ENCODE data around the gene ENDOU. TPM values are rescaled to one million over a fixed set of nuclear protein-coding genes. Genes with fewer than 3 reads are reported as not detected.

The ENDOU gene
- total RNA-seq, 1 experiment from 2014 or later = not detected

DNA sequence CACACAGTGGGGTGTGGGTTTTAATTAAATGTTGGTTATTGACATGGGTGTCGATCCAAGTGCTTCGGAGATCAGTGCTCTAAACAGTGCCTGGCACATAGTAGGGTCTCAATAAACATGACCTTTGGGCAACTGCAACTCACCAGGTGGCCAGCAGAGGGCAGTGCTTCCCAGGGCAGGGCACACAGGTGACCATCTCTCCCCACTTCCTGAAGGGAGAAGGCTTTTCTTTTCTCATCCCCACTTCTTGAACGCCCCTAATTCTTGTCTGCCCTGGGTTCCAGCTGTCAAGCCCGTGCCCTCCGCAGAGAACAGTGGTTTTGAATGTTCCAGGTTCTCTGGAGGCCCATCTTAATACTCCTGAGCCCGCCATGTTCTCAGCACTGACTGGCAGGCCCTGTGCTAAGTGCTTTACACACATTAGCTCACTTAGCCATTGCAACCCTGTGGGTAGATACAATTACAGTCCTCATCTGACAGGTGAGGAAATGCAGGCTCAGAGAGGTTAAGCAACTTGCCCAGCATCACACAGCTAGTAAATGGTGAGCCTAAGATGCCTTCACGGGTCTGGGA is 17.0 kb upstream of the ENDOU start:
- no peaks in the 10 kb centered on the region for H3K36me3 ChIP-seq (ENCODE audit: control insufficient read depth, insufficient read depth, low read length)
- CTCF ChIA-PET = interaction anchor here (0.6 to 3.5 kb wide), 8 partner anchors 16 to 1081 kb away, joined by 3 to 24 read pairs (median 6); partner anchors contain the start of gene RAPGEF3
- ATAC-seq = peak; percentile 69

DNA sequence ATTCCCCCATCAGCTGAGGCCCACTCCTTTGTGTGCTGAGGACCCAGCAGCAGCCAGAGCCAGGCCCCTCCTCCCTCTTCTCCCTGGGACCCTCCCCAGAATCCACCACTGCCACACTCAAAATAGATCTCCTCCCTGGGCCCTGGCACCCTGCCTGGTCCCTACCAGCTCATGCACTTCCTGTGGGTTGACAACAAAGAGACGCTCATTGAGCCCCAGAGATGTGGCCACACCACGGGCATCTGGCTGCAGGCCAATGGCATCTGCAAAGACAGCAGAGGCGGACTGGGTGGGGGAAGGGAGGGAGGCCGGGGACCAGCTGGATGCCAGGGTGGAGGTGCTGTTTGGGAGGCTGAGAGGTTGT is 16.0 kb upstream of the ENDOU start:
- ChIA-PET CTCF (interaction anchor here (0.5 to 2.5 kb wide), 7 partner anchors 18 to 99 kb away, joined by 3 to 13 read pairs (median 6); partner anchors contain the start of gene RAPGEF3), POLR2A (interaction anchor here (0.7 kb wide), 1 partner anchor 40 kb away, joined by 3 read pairs; no protein-coding TSS in a partner anchor)
- no TSS peak for BruUV-seq (replicated peaks)
- no peaks in the 10 kb centered on the region for H3K27me3 ChIP-seq (ENCODE audit: control insufficient read depth, insufficient read depth, low read length)
- no peaks in the 10 kb centered on the region for H3K9me3 ChIP-seq (ENCODE audit: control insufficient read depth, insufficient read depth, low read depth, low read length)
- H3K36me3 ChIP-seq (ENCODE audit: control insufficient read depth, insufficient read depth, low read length) = no peaks in the 10 kb centered on the region
- no peak for DNase-seq (ENCODE audit: low read depth, low spot score)
- H3K4me3 ChIP-seq (ENCODE audit: low read depth in 2 of 2, low read length in 2 of 2) = no peak overlapping the region
- intact Hi-C loops (cut with micrococcal nuclease; ENCODE audit: unreplicated experiment) (no loop called here), in situ Hi-C loops (cut with HindIII; ENCODE audit: low pct_unique_long_range_greater_than_20kb, low sequenced_read_pairs) (no loop called here)
- no peak overlapping the region for H3K27ac ChIP-seq (ENCODE audit: low read length)
- no peaks in the 10 kb centered on the region; the same call in 1 of the 2 replicates for H3K4me1 ChIP-seq (ENCODE audit: control insufficient read depth, insufficient read depth, low read length)
- TF ChIP-seq SIN3A (IDR thresholded peaks at IDR 0.05; ENCODE audit: borderline replicate concordance, insufficient read depth, low read depth, low read length) (no peak), TCF7L2 (IDR thresholded peaks at IDR 0.05; ENCODE audit: low read depth, low read length) (no peak), POLR2AphosphoS5 (IDR thresholded peaks at IDR 0.05; ENCODE audit: low read depth, low read length) (no peak)
- TF ChIP-seq, protein P1, sequence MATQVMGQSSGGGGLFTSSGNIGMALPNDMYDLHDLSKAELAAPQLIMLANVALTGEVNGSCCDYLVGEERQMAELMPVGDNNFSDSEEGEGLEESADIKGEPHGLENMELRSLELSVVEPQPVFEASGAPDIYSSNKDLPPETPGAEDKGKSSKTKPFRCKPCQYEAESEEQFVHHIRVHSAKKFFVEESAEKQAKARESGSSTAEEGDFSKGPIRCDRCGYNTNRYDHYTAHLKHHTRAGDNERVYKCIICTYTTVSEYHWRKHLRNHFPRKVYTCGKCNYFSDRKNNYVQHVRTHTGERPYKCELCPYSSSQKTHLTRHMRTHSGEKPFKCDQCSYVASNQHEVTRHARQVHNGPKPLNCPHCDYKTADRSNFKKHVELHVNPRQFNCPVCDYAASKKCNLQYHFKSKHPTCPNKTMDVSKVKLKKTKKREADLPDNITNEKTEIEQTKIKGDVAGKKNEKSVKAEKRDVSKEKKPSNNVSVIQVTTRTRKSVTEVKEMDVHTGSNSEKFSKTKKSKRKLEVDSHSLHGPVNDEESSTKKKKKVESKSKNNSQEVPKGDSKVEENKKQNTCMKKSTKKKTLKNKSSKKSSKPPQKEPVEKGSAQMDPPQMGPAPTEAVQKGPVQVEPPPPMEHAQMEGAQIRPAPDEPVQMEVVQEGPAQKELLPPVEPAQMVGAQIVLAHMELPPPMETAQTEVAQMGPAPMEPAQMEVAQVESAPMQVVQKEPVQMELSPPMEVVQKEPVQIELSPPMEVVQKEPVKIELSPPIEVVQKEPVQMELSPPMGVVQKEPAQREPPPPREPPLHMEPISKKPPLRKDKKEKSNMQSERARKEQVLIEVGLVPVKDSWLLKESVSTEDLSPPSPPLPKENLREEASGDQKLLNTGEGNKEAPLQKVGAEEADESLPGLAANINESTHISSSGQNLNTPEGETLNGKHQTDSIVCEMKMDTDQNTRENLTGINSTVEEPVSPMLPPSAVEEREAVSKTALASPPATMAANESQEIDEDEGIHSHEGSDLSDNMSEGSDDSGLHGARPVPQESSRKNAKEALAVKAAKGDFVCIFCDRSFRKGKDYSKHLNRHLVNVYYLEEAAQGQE (IDR thresholded peaks at IDR 0.05; ENCODE audit: insufficient read depth in 1 of 2, low read depth in 2 of 2, low read length in 1 of 2) = no peak
- TF ChIP-seq, protein P2, sequence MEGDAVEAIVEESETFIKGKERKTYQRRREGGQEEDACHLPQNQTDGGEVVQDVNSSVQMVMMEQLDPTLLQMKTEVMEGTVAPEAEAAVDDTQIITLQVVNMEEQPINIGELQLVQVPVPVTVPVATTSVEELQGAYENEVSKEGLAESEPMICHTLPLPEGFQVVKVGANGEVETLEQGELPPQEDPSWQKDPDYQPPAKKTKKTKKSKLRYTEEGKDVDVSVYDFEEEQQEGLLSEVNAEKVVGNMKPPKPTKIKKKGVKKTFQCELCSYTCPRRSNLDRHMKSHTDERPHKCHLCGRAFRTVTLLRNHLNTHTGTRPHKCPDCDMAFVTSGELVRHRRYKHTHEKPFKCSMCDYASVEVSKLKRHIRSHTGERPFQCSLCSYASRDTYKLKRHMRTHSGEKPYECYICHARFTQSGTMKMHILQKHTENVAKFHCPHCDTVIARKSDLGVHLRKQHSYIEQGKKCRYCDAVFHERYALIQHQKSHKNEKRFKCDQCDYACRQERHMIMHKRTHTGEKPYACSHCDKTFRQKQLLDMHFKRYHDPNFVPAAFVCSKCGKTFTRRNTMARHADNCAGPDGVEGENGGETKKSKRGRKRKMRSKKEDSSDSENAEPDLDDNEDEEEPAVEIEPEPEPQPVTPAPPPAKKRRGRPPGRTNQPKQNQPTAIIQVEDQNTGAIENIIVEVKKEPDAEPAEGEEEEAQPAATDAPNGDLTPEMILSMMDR (IDR thresholded peaks at IDR 0.05) = no peak
- no peak for ATAC-seq

More for the DNA sequence above, 17.0 kb upstream of the ENDOU start:
- intact Hi-C loops (cut with micrococcal nuclease; ENCODE audit: unreplicated experiment) (loop anchor here (2.0 kb wide), 1 partner anchor 94 kb away; no protein-coding TSS in a partner anchor), in situ Hi-C loops (cut with HindIII; ENCODE audit: low pct_unique_long_range_greater_than_20kb, low sequenced_read_pairs) (no loop called here)
- TF ChIP-seq, protein P1 (IDR thresholded peaks at IDR 0.05; ENCODE audit: insufficient read depth in 1 of 2, low read depth in 2 of 2, low read length in 1 of 2) = no peak
- TF ChIP-seq TCF7L2 (IDR thresholded peaks at IDR 0.05; ENCODE audit: low read depth, low read length) (no peak), SIN3A (IDR thresholded peaks at IDR 0.05; ENCODE audit: borderline replicate concordance, insufficient read depth, low read depth, low read length) (no peak), POLR2AphosphoS5 (IDR thresholded peaks at IDR 0.05; ENCODE audit: low read depth, low read length) (no peak)
- TF ChIP-seq, protein P2 (IDR thresholded peaks at IDR 0.05) = peak; percentile 99
- no peak overlapping the region for H3K4me3 ChIP-seq (ENCODE audit: low read depth in 2 of 2, low read length in 2 of 2)
- BruUV-seq (replicated peaks) = no TSS peak
- POLR2A ChIA-PET = interaction anchor here (0.6 to 0.7 kb wide), 2 partner anchors 39 to 414 kb away, joined by 3 to 7 read pairs; no protein-coding TSS in a partner anchor
- H3K4me1 ChIP-seq (ENCODE audit: control insufficient read depth, insufficient read depth, low read length) = no peaks in the 10 kb centered on the region; the same call in 1 of the 2 replicates
- H3K27ac ChIP-seq (ENCODE audit: low read length) = no peak overlapping the region
- H3K9me3 ChIP-seq (ENCODE audit: control insufficient read depth, insufficient read depth, low read depth, low read length) = no peaks in the 10 kb centered on the region
- H3K27me3 ChIP-seq (ENCODE audit: control insufficient read depth, insufficient read depth, low read length) = no peaks in the 10 kb centered on the region
- peak; percentile 65 for DNase-seq (ENCODE audit: low read depth, low spot score)
